Effector memory CD8-positive, alpha-beta T cell (primary cell): ENCODE data around the gene IRF8.

Experiments used
- ATAC-seq: fragments of 150-1000 bp; cut with Tn5 transposase; replicated peaks from 2 replicates; pipeline ENCODE4 v1.10.0; 2021; ENCODE audit warnings: mild to moderate bottlenecking, moderate library complexity
- DNase-seq, 3 experiments: peaks; one replicate each; pipeline ENCODE4 v3.0.0; 2021
- H3K27ac Mint-ChIP-seq, 2 donors: one replicate each; pipeline ENCODE4 v1.8.0; 2022; ENCODE audit warnings: mild to moderate bottlenecking in 2 of 2, mixed read lengths in 2 of 2, moderate library complexity in 2 of 2
- H3K27me3 Mint-ChIP-seq, 2 donors: one replicate each; pipeline ENCODE4 v1.8.0; 2022; ENCODE audit warnings: mixed read lengths in 2 of 2
- H3K36me3 Mint-ChIP-seq: one replicate; pipeline ENCODE4 v1.8.0; 2022; ENCODE audit warnings: mild to moderate bottlenecking, moderate library complexity, mixed read lengths; ENCODE audit not compliant: insufficient read depth
- H3K4me1 Mint-ChIP-seq, 2 donors: one replicate each; pipeline ENCODE4 v1.8.0; 2022; ENCODE audit warnings: low read depth in 2 of 2, mixed read lengths in 2 of 2
- H3K4me3 Mint-ChIP-seq, 2 donors: one replicate each; pipeline ENCODE4 v1.8.0; 2022; ENCODE audit warnings: mild to moderate bottlenecking in 2 of 2, mixed read lengths in 2 of 2, moderate library complexity in 2 of 2
- H3K9me3 Mint-ChIP-seq, 2 donors: one replicate each; pipeline ENCODE4 v1.8.0; 2022; ENCODE audit warnings: mixed read lengths in 2 of 2

IRF8 gene

GRCh38 chr16:85859818-85860125 lies 39.2 kb upstream of the IRF8 start:
- Mint-ChIP-seq H3K27me3 (peaks cover 18 to 44% of the 10 kb centered on the region in 2 donors), H3K36me3 (peaks cover 3% of the 10 kb centered on the region), H3K9me3 (no peaks in the 10 kb centered on the region), H3K4me1 (peaks cover 0 to 3% of the 10 kb centered on the region in 2 donors), H3K4me3 (no peak overlapping the region), H3K27ac (no peak overlapping the region)
- DNase-seq: no peak
- no peak for ATAC-seq

DNA sequence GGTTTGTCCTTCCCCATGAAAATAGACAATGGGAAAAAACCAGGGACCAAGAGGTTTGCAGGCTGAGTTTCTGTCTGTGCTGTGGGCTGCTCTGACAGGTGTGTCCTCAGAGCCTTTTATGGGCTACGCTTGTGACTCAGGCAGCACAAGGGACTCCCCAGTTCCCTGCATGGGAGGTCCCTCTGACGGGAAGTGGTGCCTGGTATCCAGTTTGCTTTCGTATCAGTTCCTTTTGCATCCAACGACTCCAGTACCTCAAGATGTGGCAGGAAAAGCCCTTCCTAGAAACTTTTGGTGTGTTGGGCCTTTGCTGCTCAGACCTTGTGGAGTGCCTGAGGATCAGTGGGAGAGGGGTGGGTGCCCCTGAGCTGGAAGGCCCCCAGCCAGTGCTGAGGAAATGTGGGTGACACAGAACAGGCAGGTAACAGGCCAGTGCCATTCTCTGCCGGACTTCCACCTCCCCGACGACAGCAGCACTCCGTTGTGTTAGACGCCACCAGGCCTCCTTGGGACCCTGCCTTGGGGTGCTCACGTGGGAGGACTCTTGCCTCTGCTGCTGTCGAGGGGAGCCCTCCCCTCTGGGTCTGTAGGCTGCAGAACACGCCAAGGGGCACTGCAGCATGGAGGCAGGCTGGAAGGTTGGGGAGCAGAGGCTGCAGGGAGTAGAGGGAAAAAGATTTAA lies 38.4 kb upstream of the IRF8 start:
- no peak overlapping the region for H3K27ac Mint-ChIP-seq
- peaks cover 3% of the 10 kb centered on the region for H3K36me3 Mint-ChIP-seq
- H3K4me1 Mint-ChIP-seq: peaks cover 0 to 3% of the 10 kb centered on the region in 2 donors
- H3K9me3 Mint-ChIP-seq: no peaks in the 10 kb centered on the region
- no peak for ATAC-seq
- H3K4me3 Mint-ChIP-seq: no peak overlapping the region
- H3K27me3 Mint-ChIP-seq: peaks cover 18 to 44% of the 10 kb centered on the region in 2 donors
- no peak for DNase-seq

DNA sequence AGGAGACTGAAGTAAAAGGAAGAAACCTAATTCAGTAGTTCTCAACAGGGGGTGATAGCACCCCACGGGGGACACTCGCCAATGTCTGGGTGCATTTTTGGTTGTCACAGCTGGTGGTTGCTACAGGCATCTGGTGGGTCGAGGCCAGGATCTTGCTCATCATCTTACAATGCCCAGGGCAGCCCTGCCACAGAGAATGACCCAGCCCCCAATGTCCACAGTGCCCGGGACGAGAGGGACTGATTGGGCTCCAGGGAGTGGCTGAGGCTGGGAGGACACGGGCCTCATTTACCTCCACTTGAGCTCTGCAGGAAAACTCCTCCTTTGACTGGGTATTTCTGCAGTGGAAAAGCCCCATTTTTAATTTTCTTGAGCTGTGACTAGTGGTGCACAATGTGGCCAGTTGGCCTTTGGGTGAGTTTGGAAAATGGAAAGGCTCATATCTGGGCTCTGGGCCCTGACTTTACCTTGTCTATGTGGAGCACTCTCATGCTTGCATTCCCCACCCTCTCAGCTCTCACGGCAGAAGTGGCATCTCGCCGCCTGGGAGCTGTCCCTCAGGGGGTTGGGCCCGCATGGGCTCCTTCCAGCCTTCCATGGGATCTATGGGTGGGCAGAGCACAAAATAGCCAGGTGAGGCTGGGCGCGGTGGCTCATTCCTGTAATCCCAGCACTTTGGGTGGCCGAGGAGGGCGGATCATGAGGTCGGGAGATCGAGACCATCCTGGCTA lies 37.7 kb upstream of the IRF8 start:
- Mint-ChIP-seq H3K9me3 (no peaks in the 10 kb centered on the region), H3K27ac (no peak overlapping the region)
- ATAC-seq: no peak

DNA sequence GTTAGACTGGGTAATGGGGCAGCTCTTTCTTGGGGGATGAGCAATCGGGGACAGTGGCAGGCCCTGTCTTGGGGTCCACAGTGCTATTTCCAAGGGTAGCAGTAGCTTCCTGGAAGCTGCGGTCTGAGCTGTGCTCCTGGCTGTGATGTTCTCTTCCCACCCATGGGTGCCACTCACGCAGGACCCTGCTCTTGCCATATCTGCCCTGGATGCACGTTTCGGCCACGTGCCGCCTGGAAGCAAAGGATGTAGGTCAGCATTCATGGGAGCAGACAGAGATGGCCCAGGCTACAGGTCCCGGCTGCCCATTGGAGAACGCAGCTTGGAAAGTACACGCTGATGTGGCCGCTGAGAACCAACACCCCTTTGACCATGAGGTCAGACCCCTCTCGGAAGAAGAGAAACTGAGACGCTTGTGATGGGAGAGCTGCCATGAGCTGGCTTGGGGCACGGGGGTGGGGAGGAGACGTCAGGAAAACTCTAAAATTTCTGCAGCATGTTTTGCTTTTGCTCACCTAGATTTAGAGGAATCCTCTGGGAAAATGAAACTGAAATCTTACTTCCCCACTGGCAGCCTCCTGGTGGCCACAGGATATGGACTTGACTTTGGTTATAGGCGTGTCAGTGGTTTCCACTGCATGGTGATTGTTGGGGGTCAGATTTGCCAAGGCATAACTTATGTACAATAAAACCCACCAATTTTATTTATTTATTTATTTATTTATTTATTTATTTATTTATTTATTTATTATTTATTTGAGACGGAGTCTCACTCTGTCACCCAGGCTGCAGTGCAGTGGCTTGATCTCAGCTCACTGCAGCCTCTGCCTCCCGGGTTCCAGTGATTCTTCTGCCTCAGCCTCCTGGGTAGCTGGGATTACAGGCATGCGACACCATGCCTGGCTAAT lies 36.2 kb upstream of the IRF8 start:
- Mint-ChIP-seq H3K27me3 (peaks cover 13 to 29% of the 10 kb centered on the region in 2 donors), H3K9me3 (no peaks in the 10 kb centered on the region), H3K36me3 (peaks cover 3% of the 10 kb centered on the region), H3K27ac (no peak overlapping the region), H3K4me1 (peaks cover 0 to 3% of the 10 kb centered on the region in 2 donors), H3K4me3 (no peak overlapping the region)
- DNase-seq (no peak), ATAC-seq (no peak)

More for the DNA sequence above, 37.7 kb upstream of the IRF8 start:
- H3K36me3 Mint-ChIP-seq: peaks cover 3% of the 10 kb centered on the region
- peaks cover 0 to 3% of the 10 kb centered on the region in 2 donors for H3K4me1 Mint-ChIP-seq
- no peak overlapping the region for H3K4me3 Mint-ChIP-seq
- peaks cover 13 to 41% of the 10 kb centered on the region in 2 donors for H3K27me3 Mint-ChIP-seq
- DNase-seq: no peak

GRCh38 chr16:85863384-85863774 lies 35.6 kb upstream of the IRF8 start:
- H3K4me1 Mint-ChIP-seq: peaks cover 0 to 3% of the 10 kb centered on the region in 2 donors
- ATAC-seq: no peak
- no peak overlapping the region for H3K27ac Mint-ChIP-seq
- no peak for DNase-seq
- H3K9me3 Mint-ChIP-seq: no peaks in the 10 kb centered on the region
- peaks cover 12 to 25% of the 10 kb centered on the region in 2 donors for H3K27me3 Mint-ChIP-seq
- H3K36me3 Mint-ChIP-seq: peaks cover 3% of the 10 kb centered on the region
- H3K4me3 Mint-ChIP-seq: no peak overlapping the region

DNA sequence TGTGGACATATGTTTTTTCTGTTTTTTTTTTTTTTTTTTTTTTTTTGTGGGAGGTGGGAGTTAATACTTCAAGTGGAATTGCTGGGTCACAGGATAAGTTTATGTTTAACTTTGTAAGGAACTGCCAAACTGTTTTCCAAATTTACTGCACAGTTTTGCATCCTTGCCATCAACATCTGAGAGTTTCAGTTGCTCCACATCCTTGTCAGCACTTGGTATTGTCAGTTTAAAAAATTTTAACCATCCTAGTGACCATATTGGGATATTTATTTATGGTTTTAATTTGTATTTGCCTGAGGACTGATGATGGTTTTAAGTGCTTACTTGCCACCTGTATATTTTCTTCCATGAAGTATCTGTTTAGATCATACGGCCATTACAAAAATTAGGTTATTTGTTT lies 34.0 kb upstream of the IRF8 start:
- Mint-ChIP-seq H3K4me3 (no peak overlapping the region), H3K9me3 (no peaks in the 10 kb centered on the region), H3K27me3 (peaks cover 0 to 12% of the 10 kb centered on the region in 2 donors), H3K36me3 (peaks cover 3% of the 10 kb centered on the region), H3K4me1 (peaks cover 0 to 2% of the 10 kb centered on the region in 2 donors), H3K27ac (no peak overlapping the region)
- ATAC-seq (no peak), DNase-seq (no peak)

GRCh38 chr16:85867189-85867588 lies 31.8 kb upstream of the IRF8 start:
- Mint-ChIP-seq H3K36me3 (no peaks in the 10 kb centered on the region), H3K27me3 (peaks cover 6 to 13% of the 10 kb centered on the region in 2 donors), H3K4me3 (no peak overlapping the region), H3K9me3 (no peaks in the 10 kb centered on the region), H3K27ac (no peak overlapping the region), H3K4me1 (peaks cover 0 to 4% of the 10 kb centered on the region in 2 donors)
- ATAC-seq: no peak
- DNase-seq: no peak

- DNase-seq (no peak), ATAC-seq (no peak)
- Mint-ChIP-seq H3K27me3 (peaks cover 6 to 19% of the 10 kb centered on the region in 2 donors), H3K27ac (no peak overlapping the region), H3K4me1 (peaks cover 8 to 11% of the 10 kb centered on the region in 2 donors), H3K36me3 (no peaks in the 10 kb centered on the region), H3K9me3 (no peaks in the 10 kb centered on the region), H3K4me3 (no peak overlapping the region)
These were observed 30.5 kb upstream of the IRF8 start for GRCh38 chr16:85868495-85868894.

- Mint-ChIP-seq H3K27me3 (peaks cover 6 to 20% of the 10 kb centered on the region in 2 donors), H3K4me3 (no peak overlapping the region), H3K27ac (no peak overlapping the region), H3K4me1 (peaks cover 9 to 12% of the 10 kb centered on the region in 2 donors), H3K9me3 (no peaks in the 10 kb centered on the region), H3K36me3 (no peaks in the 10 kb centered on the region)
- DNase-seq (no peak), ATAC-seq (no peak)
These were observed 29.8 kb upstream of the IRF8 start for GRCh38 chr16:85869206-85869605.

DNA sequence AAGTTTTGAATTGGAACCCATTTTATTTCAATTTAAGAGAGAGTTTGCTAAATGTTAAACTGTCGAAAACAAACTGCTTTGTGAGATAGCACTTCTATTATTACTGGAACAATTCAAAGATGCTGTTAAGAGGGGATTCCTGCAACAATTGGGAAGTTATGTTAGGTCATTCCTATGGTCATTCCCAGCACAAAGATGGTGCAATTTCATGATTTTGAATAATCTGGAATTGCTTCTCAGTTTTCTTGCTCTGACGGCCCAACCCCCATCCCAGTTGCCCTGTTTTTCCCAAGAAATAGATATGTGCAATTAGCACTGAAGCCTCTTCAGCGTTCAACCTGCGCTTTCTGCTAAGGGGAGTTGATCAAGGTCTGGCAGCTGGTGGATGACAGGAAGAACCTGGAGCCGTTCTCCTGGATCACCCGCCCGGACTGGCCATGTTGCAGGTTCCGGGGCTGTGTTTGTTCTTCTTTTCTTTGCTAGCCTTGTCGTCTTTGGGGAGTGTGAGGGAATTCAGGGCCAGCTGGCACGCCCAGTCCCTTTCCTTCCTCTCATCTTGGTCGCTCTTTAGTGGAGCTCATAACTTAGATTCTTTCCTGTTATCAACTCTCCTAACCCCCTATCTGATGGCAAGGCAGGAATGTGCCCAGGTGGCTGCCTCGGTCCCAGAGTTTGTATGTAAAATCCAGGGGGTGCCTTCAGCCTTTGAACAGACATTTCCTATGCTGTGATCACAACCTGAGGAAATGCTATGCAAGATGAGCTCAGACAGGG lies 29.0 kb upstream of the IRF8 start:
- Mint-ChIP-seq H3K36me3 (no peaks in the 10 kb centered on the region), H3K4me3 (no peak overlapping the region), H3K27me3 (peaks cover 6 to 22% of the 10 kb centered on the region in 2 donors), H3K9me3 (no peaks in the 10 kb centered on the region), H3K4me1 (peaks cover 9 to 12% of the 10 kb centered on the region in 2 donors), H3K27ac (no peak overlapping the region)
- ATAC-seq: no peak
- DNase-seq: no peak

GRCh38 chr16:85871756-85872155 lies 27.2 kb upstream of the IRF8 start:
- DNase-seq (no peak), ATAC-seq (no peak)
- H3K27me3 Mint-ChIP-seq: peaks cover 11 to 40% of the 10 kb centered on the region in 2 donors
- no peak overlapping the region for H3K4me3 Mint-ChIP-seq
- no peak overlapping the region for H3K27ac Mint-ChIP-seq
- H3K4me1 Mint-ChIP-seq: peaks cover 9 to 12% of the 10 kb centered on the region in 2 donors
- no peaks in the 10 kb centered on the region for H3K36me3 Mint-ChIP-seq
- H3K9me3 Mint-ChIP-seq: no peaks in the 10 kb centered on the region

GRCh38 chr16:85872734-85873133 lies 26.2 kb upstream of the IRF8 start:
- Mint-ChIP-seq H3K36me3 (no peaks in the 10 kb centered on the region), H3K9me3 (no peaks in the 10 kb centered on the region), H3K27ac (peak overlapping the region in 1 of 2 donors; percentile 51), H3K4me3 (no peak overlapping the region), H3K4me1 (peaks cover 9 to 12% of the 10 kb centered on the region in 2 donors), H3K27me3 (peaks cover 11 to 43% of the 10 kb centered on the region in 2 donors)
- no peak for DNase-seq
- no peak for ATAC-seq

DNA sequence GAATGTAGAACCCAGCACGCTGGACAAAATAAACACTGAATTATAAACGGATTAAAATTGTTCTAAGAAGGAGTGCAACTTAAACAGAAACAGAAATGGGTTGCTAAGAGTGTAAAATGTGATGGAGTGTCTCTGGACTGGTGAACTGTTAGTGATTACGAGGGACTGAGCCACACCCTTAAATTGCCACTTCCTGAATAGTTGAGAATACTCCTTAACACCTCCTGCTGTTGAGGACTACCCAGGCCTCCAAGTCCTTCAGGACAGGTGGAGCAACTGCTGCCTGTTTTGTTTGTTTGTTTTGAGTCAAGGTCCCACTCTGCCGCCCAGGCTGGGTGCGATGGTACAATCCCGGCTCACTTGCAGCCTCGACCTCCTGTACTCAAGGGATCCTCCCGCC lies 25.8 kb upstream of the IRF8 start:
- Mint-ChIP-seq H3K27me3 (peaks cover 11 to 43% of the 10 kb centered on the region in 2 donors), H3K9me3 (no peaks in the 10 kb centered on the region), H3K4me3 (no peak overlapping the region), H3K27ac (peak overlapping the region in 1 of 2 donors; percentile 51), H3K4me1 (peaks cover 9 to 12% of the 10 kb centered on the region in 2 donors), H3K36me3 (no peaks in the 10 kb centered on the region)
- DNase-seq: no peak
- no peak for ATAC-seq
